HepG2 (cell line): ENCODE results near the gene SASH1. TPM values are rescaled to one million over a fixed set of nuclear protein-coding genes. Genes with fewer than 3 reads are reported as not detected.

Experiments
- ATAC-seq: fragments of 200-7000 bp; cut with Tn5 transposase; 3 replicates; pipeline ENCODE4 v1.9.1; 2020; ENCODE audit warnings: mild to moderate bottlenecking, moderate library complexity
- BruUV-seq: library from RNA; stranded (reverse); fragments of 400-500 nt; replicated peaks from 2 replicates; lab custom pipeline; 2021; lab: Mats Ljungman, UMichigan
- CTCF ChIA-PET: fragments of 300-600 bp; formaldehyde crosslinking; extraction: SDS; loops from one replicate; lab custom pipeline; 2021; ENCODE audit warnings: low total read pairs, inconsistent platforms, low intra/inter-chr PET ratio; lab: Yijun Ruan, JAX
- POLR2A ChIA-PET: fragments of 350-600 bp; sonication (Branson Sonifier 250); formaldehyde crosslinking; loops from one replicate; lab custom pipeline; 2020; ENCODE audit warnings: antibody characterized with exemption, inconsistent platforms; lab: Yijun Ruan, JAX
- DNase-seq: peaks from one replicate; pipeline ENCODE4 v3.0.0-alpha.2; 2015; ENCODE audit warnings: low spot score
- FAIRE-seq: peaks from 3 replicates; lab custom pipeline; 2011; peaks lifted over from hg19 to GRCh38; lab: Jason Lieb, UNC
- H2AFZ ChIP-seq: one replicate; pipeline ENCODE4 v1.6.1; 2011; ENCODE audit warnings: low read length, inconsistent platforms
- H3K27ac ChIP-seq: fragments of 300-600 bp; 3 replicates; pipeline ENCODE4 v1.8.0; 2011; ENCODE audit warnings: mixed run types, mild to moderate bottlenecking, mixed read lengths, low read length, inconsistent platforms; ENCODE audit not compliant: insufficient read depth; ENCODE audit errors: extremely low read length
- H3K27me3 ChIP-seq, 2 experiments: fragments of 200-600 bp in 1 of 2; 2 replicates in 1 of 2; 3 replicates in 1 of 2; pipeline versions ENCODE4 v1.6.0 to v1.8.0; 2011; ENCODE audit warnings: low read length in 2 of 2, mild to moderate bottlenecking in 2 of 2, moderate library complexity in 2 of 2, inconsistent platforms in 1 of 2; ENCODE audit not compliant: insufficient read depth in 2 of 2, control insufficient read depth in 1 of 2
- H3K36me3 ChIP-seq, 2 experiments: fragments of 200-600 bp in 1 of 2; replicated peaks in 1 of 2; 2 replicates in 1 of 2; 3 replicates in 1 of 2; pipeline versions ENCODE4 v1.5.1 to v1.8.0; 2011; ENCODE audit warnings: low read length in 2 of 2, inconsistent platforms in 1 of 2; ENCODE audit not compliant: insufficient read depth in 2 of 2, control insufficient read depth in 1 of 2
- H3K4me1 ChIP-seq: 2 replicates; pipeline ENCODE4 v1.5.1; 2012; ENCODE audit warnings: low read length, inconsistent platforms; ENCODE audit not compliant: insufficient read depth
- H3K4me2 ChIP-seq: 2 replicates; pipeline ENCODE4 v1.6.0; 2011; ENCODE audit warnings: low read depth, low read length, inconsistent platforms
- H3K4me3 ChIP-seq, 3 experiments: fragments of 200-600 bp in 1 of 3; sonication (generic), shearing (Covaris generic) in 1 of 3; replicated peaks in 1 of 3; 2 replicates each; pipeline ENCODE4 v1.5.1; 2011 to 2016; ENCODE audit warnings: low read length in 3 of 3, inconsistent platforms in 2 of 3, low read depth in 2 of 3, mild to moderate bottlenecking in 2 of 3, control low read depth in 1 of 3, mixed read lengths in 1 of 3; ENCODE audit not compliant: insufficient read depth in 1 of 3
- H3K79me2 ChIP-seq: one replicate; pipeline ENCODE4 v1.6.1; 2011; ENCODE audit warnings: low read length, inconsistent platforms; ENCODE audit not compliant: insufficient read depth
- H3K9ac ChIP-seq: 2 replicates; pipeline ENCODE4 v1.6.0; 2011; ENCODE audit warnings: mild to moderate bottlenecking, low read depth, low read length, inconsistent platforms; ENCODE audit not compliant: insufficient read depth
- H3K9me3 ChIP-seq: 2 replicates; pipeline ENCODE4 v1.5.1; 2012; ENCODE audit warnings: mild to moderate bottlenecking, low read length
- H4K20me1 ChIP-seq: 2 replicates; pipeline ENCODE4 v1.6.0; 2011; ENCODE audit warnings: inconsistent platforms, mild to moderate bottlenecking, low read length, moderate library complexity; ENCODE audit not compliant: insufficient read depth
- FOSL1 ChIP-seq: sonication (generic); formaldehyde crosslinking; IDR thresholded peaks from 2 replicates; pipeline ENCODE4 v1.9.0; 2021; ENCODE audit warnings: missing genetic modification reagents, borderline replicate concordance
- HDAC1 ChIP-seq: sonication (generic); formaldehyde crosslinking; IDR thresholded peaks from 2 replicates; pipeline ENCODE4 v1.5.1; 2020; ENCODE audit warnings: mild to moderate bottlenecking, missing genetic modification reagents
- HOXA9 ChIP-seq: sonication (generic); formaldehyde crosslinking; IDR thresholded peaks from 2 replicates; pipeline ENCODE4 v1.8.1; 2022; ENCODE audit warnings: missing genetic modification reagents, mild to moderate bottlenecking, moderate library complexity, borderline replicate concordance
- SP140L ChIP-seq: sonication (generic); formaldehyde crosslinking; IDR thresholded peaks from 2 replicates; pipeline ENCODE4 v1.4.0; 2020; ENCODE audit warnings: missing genetic modification reagents, borderline replicate concordance
- WIZ ChIP-seq: sonication (generic); formaldehyde crosslinking; IDR thresholded peaks from 2 replicates; pipeline ENCODE4 v1.5.1; 2020; ENCODE audit warnings: mild to moderate bottlenecking, missing genetic modification reagents
- ZNF337 ChIP-seq: sonication (generic); formaldehyde crosslinking; IDR thresholded peaks from 2 replicates; pipeline ENCODE4 v1.5.1; 2020; ENCODE audit warnings: missing genetic modification reagents, low read depth, mild to moderate bottlenecking, borderline replicate concordance
- ZNF589 ChIP-seq: sonication (generic); formaldehyde crosslinking; conservative IDR thresholded peaks from 2 replicates; pipeline ENCODE4 v1.8.0; 2022; ENCODE audit warnings: mild to moderate bottlenecking, moderate library complexity, missing genetic modification reagents
- ZNF720 ChIP-seq: sonication (generic); formaldehyde crosslinking; IDR thresholded peaks from 2 replicates; pipeline ENCODE4 v1.4.0; 2020; ENCODE audit warnings: missing genetic modification reagents
- ZSCAN31 ChIP-seq: sonication (generic); formaldehyde crosslinking; IDR thresholded peaks from 2 replicates; pipeline ENCODE4 v1.5.0; 2020; ENCODE audit warnings: low read depth, mild to moderate bottlenecking, missing genetic modification reagents
- WGBS: methylation state at CpG from one replicate; pipeline ENCODE4 v1.1.6; 2017; ENCODE audit warnings: low lambda C conversion rate; 5-methylcytosine and 5-hydroxymethylcytosine counted together
- in situ Hi-C: cut with HindIII; loops from 2 replicates; pipeline ENCODE4 v1.10.0; 2017; ENCODE audit warnings: low pct_unique_long_range_greater_than_20kb; ENCODE audit not compliant: extremely low pct_ligation_motif_present
- intact Hi-C: fragments of 100-400 bp; cut with micrococcal nuclease; formaldehyde crosslinking; loops from one replicate; pipeline ENCODE4 v1.10.0; 2022; ENCODE audit not compliant: unreplicated experiment
- polyA plus RNA-seq, 8 experiments: library from polyadenylated mRNA; depleted of rRNA in 3 of 8; stranded (reverse) in 7 of 8; unstranded in 1 of 8; fragments of >200 nt; fragmentation: Illumina TruSeq in 4 of 8; extraction: Trizol in 4 of 8; gene quantifications; 2 replicates each; pipeline versions ENCODE4 v1.2.1 to v1.2.3, GENCODE V29; 2011 to 2016; ENCODE audit warnings: low read depth in 4 of 8, missing spikeins in 1 of 8, mixed read lengths in 1 of 8; ENCODE audit not compliant: insufficient read depth in 1 of 8
- total RNA-seq, 5 experiments: library from RNA; depleted of rRNA; stranded (reverse); fragments of >200 nt; fragmentation: Illumina TruSeq; extraction: Trizol; gene quantifications; 2 replicates each; pipeline ENCODE4 v1.2.3, GENCODE V29; 2016; ENCODE audit warnings: low read depth in 1 of 5
- TF ChIP-seq, protein P1 (sequence below): sonication (generic); formaldehyde crosslinking; IDR thresholded peaks from 2 replicates; pipeline ENCODE4 v1.4.0; 2020; ENCODE audit warnings: missing genetic modification reagents
- TF ChIP-seq, protein P2 (sequence below): IDR thresholded peaks from 2 replicates; pipeline ENCODE4 v1.6.1; 2018; ENCODE audit warnings: missing genetic modification reagents
- TF ChIP-seq, protein P3 (sequence below): sonication (generic); formaldehyde crosslinking; conservative IDR thresholded peaks from 2 replicates; pipeline ENCODE4 v1.4.0; 2020; ENCODE audit warnings: missing genetic modification reagents
- TF ChIP-seq, protein P4 (sequence below): sonication (generic); formaldehyde crosslinking; IDR thresholded peaks from 2 replicates; pipeline ENCODE4 v1.8.0; 2022; ENCODE audit warnings: mild to moderate bottlenecking, missing genetic modification reagents, borderline replicate concordance
- TF ChIP-seq, protein P5 (sequence below): sonication (generic); formaldehyde crosslinking; IDR thresholded peaks from 2 replicates; pipeline ENCODE4 v1.4.0; 2020; ENCODE audit warnings: missing genetic modification reagents
- TF ChIP-seq, protein P6 (sequence below): sonication (generic); formaldehyde crosslinking; IDR thresholded peaks from 2 replicates; pipeline ENCODE4 v1.4.0; 2020; ENCODE audit warnings: missing genetic modification reagents, low read depth, mild to moderate bottlenecking, borderline replicate concordance
- TF ChIP-seq, protein P7 (sequence below): sonication (generic); formaldehyde crosslinking; IDR thresholded peaks from 2 replicates; pipeline ENCODE4 v1.5.0; 2020; ENCODE audit warnings: missing genetic modification reagents, mild to moderate bottlenecking, borderline replicate concordance

The SASH1 gene
- total and polyA plus RNA-seq, 2 of the 13 experiments (the other 11 are each of a cell fraction or from before 2014, with no cell fraction given), result 7.5 to 8.2 TPM

DNA sequence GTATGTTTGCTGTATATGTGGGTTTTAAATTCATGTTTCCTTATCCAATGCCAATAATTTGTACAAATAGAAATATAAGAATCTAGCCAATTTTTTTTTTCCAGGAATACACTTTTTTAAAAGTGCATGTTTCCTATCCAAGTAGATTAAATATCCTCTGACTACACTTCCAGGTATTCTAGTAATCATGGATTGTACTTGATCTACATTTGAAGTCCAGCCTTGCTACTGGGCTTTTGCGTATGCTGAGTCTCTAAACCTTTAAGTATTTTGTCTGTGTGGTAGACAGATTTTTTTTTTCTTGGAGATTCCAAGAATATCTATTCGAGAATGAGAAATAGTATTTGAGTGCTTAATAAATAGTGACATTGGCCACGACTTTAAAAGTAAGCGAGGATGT lies 188.3 kb downstream of the SASH1 start:
- peaks cover 22 to 56% of the 10 kb centered on the region in 2 experiments for H3K36me3 ChIP-seq
- no peak overlapping the region for H2AFZ ChIP-seq
- no peak for FAIRE-seq
- intact Hi-C loops (no loop called here), in situ Hi-C loops (no loop called here)
- H3K4me2 ChIP-seq, result no peak overlapping the region
- no TSS peak for BruUV-seq
- H3K79me2 ChIP-seq, result no peaks in the 10 kb centered on the region
- CTCF ChIA-PET, result no interaction called here
- H3K27me3 ChIP-seq, result no peaks in the 10 kb centered on the region
- no peak for ATAC-seq
- H3K9ac ChIP-seq, result no peak overlapping the region
- DNase-seq, result no peak
- POLR2A ChIA-PET, result no interaction called here
- no peaks in the 10 kb centered on the region for H3K4me1 ChIP-seq
- 97% methylated on average over 4 of the region's 4 CpGs for WGBS
- H3K4me3 ChIP-seq, result no peak overlapping the region
- no peaks in the 10 kb centered on the region for H3K9me3 ChIP-seq
- TF ChIP-seq, protein P1, sequence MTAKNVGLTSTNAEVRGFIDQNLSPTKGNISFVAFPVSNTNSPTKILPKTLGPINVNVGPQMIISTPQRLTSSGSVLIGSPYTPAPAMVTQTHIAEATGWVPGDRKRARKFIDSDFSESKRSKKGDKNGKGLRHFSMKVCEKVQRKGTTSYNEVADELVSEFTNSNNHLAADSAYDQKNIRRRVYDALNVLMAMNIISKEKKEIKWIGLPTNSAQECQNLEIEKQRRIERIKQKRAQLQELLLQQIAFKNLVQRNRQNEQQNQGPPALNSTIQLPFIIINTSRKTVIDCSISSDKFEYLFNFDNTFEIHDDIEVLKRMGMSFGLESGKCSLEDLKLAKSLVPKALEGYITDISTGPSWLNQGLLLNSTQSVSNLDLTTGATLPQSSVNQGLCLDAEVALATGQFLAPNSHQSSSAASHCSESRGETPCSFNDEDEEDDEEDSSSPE (CRISPR knock-in tag), result no peak
- TF ChIP-seq ZNF589 (CRISPR knock-in tag) (no peak), ZNF720 (CRISPR knock-in tag) (no peak), SP140L (no peak), HOXA9 (CRISPR knock-in tag) (no peak), ZNF337 (CRISPR knock-in tag) (no peak), FOSL1 (CRISPR knock-in tag) (no peak), HDAC1 (CRISPR knock-in tag) (no peak), WIZ (CRISPR knock-in tag) (no peak), ZSCAN31 (CRISPR knock-in tag) (no peak)
- TF ChIP-seq, protein P2, sequence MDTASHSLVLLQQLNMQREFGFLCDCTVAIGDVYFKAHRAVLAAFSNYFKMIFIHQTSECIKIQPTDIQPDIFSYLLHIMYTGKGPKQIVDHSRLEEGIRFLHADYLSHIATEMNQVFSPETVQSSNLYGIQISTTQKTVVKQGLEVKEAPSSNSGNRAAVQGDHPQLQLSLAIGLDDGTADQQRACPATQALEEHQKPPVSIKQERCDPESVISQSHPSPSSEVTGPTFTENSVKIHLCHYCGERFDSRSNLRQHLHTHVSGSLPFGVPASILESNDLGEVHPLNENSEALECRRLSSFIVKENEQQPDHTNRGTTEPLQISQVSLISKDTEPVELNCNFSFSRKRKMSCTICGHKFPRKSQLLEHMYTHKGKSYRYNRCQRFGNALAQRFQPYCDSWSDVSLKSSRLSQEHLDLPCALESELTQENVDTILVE (CRISPR knock-in tag), result no peak
- TF ChIP-seq, protein P3, sequence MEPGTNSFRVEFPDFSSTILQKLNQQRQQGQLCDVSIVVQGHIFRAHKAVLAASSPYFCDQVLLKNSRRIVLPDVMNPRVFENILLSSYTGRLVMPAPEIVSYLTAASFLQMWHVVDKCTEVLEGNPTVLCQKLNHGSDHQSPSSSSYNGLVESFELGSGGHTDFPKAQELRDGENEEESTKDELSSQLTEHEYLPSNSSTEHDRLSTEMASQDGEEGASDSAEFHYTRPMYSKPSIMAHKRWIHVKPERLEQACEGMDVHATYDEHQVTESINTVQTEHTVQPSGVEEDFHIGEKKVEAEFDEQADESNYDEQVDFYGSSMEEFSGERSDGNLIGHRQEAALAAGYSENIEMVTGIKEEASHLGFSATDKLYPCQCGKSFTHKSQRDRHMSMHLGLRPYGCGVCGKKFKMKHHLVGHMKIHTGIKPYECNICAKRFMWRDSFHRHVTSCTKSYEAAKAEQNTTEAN (CRISPR knock-in tag), result no peak
- TF ChIP-seq, protein P4, sequence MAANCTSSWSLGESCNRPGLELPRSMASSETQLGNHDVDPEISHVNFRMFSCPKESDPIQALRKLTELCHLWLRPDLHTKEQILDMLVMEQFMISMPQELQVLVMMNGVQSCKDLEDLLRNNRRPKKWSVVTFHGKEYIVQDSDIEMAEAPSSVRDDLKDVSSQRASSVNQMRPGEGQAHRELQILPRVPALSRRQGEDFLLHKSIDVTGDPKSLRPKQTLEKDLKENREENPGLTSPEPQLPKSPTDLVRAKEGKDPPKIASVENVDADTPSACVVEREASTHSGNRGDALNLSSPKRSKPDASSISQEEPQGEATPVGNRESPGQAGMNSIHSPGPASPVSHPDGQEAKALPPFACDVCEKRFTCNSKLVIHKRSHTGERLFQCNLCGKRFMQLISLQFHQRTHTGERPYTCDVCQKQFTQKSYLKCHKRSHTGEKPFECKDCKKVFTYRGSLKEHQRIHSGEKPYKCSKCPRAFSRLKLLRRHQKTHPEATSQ, result no peak
- TF ChIP-seq, protein P5, sequence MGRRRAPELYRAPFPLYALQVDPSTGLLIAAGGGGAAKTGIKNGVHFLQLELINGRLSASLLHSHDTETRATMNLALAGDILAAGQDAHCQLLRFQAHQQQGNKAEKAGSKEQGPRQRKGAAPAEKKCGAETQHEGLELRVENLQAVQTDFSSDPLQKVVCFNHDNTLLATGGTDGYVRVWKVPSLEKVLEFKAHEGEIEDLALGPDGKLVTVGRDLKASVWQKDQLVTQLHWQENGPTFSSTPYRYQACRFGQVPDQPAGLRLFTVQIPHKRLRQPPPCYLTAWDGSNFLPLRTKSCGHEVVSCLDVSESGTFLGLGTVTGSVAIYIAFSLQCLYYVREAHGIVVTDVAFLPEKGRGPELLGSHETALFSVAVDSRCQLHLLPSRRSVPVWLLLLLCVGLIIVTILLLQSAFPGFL (CRISPR knock-in tag), result no peak
- TF ChIP-seq, protein P6, sequence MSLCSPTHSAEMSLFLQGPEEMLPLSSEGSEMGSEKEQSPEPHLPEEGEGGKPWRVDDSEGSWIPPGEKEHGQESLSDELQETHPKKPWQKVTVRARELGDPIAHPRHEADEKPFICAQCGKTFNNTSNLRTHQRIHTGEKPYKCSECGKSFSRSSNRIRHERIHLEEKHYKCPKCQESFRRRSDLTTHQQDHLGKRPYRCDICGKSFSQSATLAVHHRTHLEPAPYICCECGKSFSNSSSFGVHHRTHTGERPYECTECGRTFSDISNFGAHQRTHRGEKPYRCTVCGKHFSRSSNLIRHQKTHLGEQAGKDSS (CRISPR knock-in tag), result no peak
- TF ChIP-seq, protein P7, sequence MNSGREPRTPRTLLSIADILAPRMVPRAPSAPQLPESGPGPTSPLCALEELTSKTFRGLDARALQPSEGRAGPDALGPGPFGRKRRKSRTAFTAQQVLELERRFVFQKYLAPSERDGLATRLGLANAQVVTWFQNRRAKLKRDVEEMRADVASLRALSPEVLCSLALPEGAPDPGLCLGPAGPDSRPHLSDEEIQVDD (CRISPR knock-in tag), result no peak
- TF ChIP-seq, all 625 proteins: peak for 0
- Histone ChIP-seq H3K27ac (no peak overlapping the region), H4K20me1 (no peaks in the 10 kb centered on the region)
